ENCODE measurements around the gene ZSCAN16.

DNA sequence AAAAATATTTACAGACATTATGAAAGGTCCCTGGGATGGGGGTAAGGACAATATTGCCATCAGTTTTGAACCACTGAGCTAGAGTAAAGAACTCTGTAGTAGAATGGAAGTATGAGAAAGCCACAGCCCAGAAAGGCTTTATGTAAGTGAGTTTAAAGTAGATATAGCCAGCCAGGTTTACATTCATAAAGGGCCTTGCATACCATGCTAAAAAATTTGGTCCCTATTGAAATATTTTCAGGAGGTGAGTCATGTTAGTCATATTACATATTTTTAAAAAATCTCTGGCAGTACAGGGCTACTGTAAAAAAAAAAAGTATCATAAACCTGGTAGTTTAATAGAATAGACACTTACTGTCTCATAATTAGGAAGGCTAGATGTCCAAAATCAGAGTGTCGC is 20.8 kb downstream of the ZSCAN16 start:
- TF ChIP-seq YBX1 (IDR thresholded peaks at IDR 0.05) (no peak), FOXK2 (IDR thresholded peaks at IDR 0.05) (no peak), EZH2 (IDR thresholded peaks at IDR 0.05; ENCODE audit: borderline replicate concordance, control insufficient read depth, low read depth, low read length) (no peak), ZNF622 (IDR thresholded peaks at IDR 0.05) (no peak), HCFC1 (IDR thresholded peaks at IDR 0.05; ENCODE audit: low read length) (no peak), IKZF2 (IDR thresholded peaks at IDR 0.05) (no peak), POLR2A (IDR thresholded peaks at IDR 0.05; ENCODE audit: low read depth, low read length) (no peak), POLR2AphosphoS5 (IDR thresholded peaks at IDR 0.05; ENCODE audit: low read length) (no peak)
- TF ChIP-seq, protein P1, sequence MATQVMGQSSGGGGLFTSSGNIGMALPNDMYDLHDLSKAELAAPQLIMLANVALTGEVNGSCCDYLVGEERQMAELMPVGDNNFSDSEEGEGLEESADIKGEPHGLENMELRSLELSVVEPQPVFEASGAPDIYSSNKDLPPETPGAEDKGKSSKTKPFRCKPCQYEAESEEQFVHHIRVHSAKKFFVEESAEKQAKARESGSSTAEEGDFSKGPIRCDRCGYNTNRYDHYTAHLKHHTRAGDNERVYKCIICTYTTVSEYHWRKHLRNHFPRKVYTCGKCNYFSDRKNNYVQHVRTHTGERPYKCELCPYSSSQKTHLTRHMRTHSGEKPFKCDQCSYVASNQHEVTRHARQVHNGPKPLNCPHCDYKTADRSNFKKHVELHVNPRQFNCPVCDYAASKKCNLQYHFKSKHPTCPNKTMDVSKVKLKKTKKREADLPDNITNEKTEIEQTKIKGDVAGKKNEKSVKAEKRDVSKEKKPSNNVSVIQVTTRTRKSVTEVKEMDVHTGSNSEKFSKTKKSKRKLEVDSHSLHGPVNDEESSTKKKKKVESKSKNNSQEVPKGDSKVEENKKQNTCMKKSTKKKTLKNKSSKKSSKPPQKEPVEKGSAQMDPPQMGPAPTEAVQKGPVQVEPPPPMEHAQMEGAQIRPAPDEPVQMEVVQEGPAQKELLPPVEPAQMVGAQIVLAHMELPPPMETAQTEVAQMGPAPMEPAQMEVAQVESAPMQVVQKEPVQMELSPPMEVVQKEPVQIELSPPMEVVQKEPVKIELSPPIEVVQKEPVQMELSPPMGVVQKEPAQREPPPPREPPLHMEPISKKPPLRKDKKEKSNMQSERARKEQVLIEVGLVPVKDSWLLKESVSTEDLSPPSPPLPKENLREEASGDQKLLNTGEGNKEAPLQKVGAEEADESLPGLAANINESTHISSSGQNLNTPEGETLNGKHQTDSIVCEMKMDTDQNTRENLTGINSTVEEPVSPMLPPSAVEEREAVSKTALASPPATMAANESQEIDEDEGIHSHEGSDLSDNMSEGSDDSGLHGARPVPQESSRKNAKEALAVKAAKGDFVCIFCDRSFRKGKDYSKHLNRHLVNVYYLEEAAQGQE (IDR thresholded peaks at IDR 0.05; ENCODE audit: low read depth, low read length): no peak
- TF ChIP-seq, protein P2, sequence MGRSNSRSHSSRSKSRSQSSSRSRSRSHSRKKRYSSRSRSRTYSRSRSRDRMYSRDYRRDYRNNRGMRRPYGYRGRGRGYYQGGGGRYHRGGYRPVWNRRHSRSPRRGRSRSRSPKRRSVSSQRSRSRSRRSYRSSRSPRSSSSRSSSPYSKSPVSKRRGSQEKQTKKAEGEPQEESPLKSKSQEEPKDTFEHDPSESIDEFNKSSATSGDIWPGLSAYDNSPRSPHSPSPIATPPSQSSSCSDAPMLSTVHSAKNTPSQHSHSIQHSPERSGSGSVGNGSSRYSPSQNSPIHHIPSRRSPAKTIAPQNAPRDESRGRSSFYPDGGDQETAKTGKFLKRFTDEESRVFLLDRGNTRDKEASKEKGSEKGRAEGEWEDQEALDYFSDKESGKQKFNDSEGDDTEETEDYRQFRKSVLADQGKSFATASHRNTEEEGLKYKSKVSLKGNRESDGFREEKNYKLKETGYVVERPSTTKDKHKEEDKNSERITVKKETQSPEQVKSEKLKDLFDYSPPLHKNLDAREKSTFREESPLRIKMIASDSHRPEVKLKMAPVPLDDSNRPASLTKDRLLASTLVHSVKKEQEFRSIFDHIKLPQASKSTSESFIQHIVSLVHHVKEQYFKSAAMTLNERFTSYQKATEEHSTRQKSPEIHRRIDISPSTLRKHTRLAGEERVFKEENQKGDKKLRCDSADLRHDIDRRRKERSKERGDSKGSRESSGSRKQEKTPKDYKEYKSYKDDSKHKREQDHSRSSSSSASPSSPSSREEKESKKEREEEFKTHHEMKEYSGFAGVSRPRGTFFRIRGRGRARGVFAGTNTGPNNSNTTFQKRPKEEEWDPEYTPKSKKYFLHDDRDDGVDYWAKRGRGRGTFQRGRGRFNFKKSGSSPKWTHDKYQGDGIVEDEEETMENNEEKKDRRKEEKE (IDR thresholded peaks at IDR 0.05): no peak
- TF ChIP-seq, protein P3, sequence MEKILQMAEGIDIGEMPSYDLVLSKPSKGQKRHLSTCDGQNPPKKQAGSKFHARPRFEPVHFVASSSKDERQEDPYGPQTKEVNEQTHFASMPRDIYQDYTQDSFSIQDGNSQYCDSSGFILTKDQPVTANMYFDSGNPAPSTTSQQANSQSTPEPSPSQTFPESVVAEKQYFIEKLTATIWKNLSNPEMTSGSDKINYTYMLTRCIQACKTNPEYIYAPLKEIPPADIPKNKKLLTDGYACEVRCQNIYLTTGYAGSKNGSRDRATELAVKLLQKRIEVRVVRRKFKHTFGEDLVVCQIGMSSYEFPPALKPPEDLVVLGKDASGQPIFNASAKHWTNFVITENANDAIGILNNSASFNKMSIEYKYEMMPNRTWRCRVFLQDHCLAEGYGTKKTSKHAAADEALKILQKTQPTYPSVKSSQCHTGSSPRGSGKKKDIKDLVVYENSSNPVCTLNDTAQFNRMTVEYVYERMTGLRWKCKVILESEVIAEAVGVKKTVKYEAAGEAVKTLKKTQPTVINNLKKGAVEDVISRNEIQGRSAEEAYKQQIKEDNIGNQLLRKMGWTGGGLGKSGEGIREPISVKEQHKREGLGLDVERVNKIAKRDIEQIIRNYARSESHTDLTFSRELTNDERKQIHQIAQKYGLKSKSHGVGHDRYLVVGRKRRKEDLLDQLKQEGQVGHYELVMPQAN (conservative IDR thresholded peaks at IDR 0.05): no peak
- TF ChIP-seq, protein P4, sequence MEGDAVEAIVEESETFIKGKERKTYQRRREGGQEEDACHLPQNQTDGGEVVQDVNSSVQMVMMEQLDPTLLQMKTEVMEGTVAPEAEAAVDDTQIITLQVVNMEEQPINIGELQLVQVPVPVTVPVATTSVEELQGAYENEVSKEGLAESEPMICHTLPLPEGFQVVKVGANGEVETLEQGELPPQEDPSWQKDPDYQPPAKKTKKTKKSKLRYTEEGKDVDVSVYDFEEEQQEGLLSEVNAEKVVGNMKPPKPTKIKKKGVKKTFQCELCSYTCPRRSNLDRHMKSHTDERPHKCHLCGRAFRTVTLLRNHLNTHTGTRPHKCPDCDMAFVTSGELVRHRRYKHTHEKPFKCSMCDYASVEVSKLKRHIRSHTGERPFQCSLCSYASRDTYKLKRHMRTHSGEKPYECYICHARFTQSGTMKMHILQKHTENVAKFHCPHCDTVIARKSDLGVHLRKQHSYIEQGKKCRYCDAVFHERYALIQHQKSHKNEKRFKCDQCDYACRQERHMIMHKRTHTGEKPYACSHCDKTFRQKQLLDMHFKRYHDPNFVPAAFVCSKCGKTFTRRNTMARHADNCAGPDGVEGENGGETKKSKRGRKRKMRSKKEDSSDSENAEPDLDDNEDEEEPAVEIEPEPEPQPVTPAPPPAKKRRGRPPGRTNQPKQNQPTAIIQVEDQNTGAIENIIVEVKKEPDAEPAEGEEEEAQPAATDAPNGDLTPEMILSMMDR (IDR thresholded peaks at IDR 0.05 in 2 of 3, conservative IDR thresholded peaks at IDR 0.05 in 1 of 3; ENCODE audit: control insufficient read depth in 2 of 3, extremely low read depth in 1 of 3, insufficient read depth in 1 of 3, low read depth in 3 of 3, low read length in 3 of 3): no peak

All from GM12878 (cell line).